B cell (primary cell): ENCODE data around the gene TFDP1. TPM values are rescaled to one million over a fixed set of nuclear protein-coding genes. Genes with fewer than 3 reads are reported as not detected.

Source experiments
- ATAC-seq: fragments of 200-7000 bp; cut with Tn5 transposase; one replicate; pipeline ENCODE4 v1.10.0; 2021; ENCODE audit warnings: low read depth, mild to moderate bottlenecking, moderate number of reproducible peaks, moderate library complexity
- CTCF ChIA-PET: fragments of 350-600 bp; sonication (Branson Sonifier 250); formaldehyde crosslinking; loops from one replicate; lab custom pipeline; 2021; ENCODE audit warnings: antibody characterized with exemption, inconsistent platforms; lab: Charles Lee
- POLR2A ChIA-PET: fragments of 350-600 bp; sonication (Branson Sonifier 250); formaldehyde crosslinking; loops from one replicate; lab custom pipeline; 2021; ENCODE audit warnings: antibody characterized with exemption; lab: Charles Lee
- DNase-seq: peaks from one replicate; pipeline ENCODE4 v3.0.0; 2013
- H2AFZ ChIP-seq: 2 replicates; pipeline ENCODE4 v1.6.1; 2012; ENCODE audit warnings: mild to moderate bottlenecking, low read depth, low read length; ENCODE audit not compliant: insufficient read depth, poor library complexity, severe bottlenecking
- H3K27ac ChIP-seq, 2 donors: 1 replicate in 1 of 2; 2 replicates in 1 of 2; pipeline ENCODE4 v1.5.1; 2012 to 2013; ENCODE audit warnings: low read length in 2 of 2, mild to moderate bottlenecking in 2 of 2, moderate library complexity in 1 of 2
- H3K27me3 ChIP-seq, 4 experiments: fragments of 200-600 bp in 1 of 4; sonication (generic) in 1 of 4; replicated peaks in 1 of 4; 1 replicate in 2 of 4; 2 replicates in 2 of 4; pipeline versions ENCODE4 v1.6.1 to v1.7.0; 2013 to 2016; ENCODE audit warnings: low read length in 3 of 4, mild to moderate bottlenecking in 2 of 4, mixed read lengths in 1 of 4, moderate library complexity in 1 of 4; ENCODE audit not compliant: insufficient read depth in 4 of 4, control insufficient read depth in 3 of 4; ENCODE audit errors: control extremely low read depth in 1 of 4
- H3K36me3 ChIP-seq, 2 experiments: replicated peaks in 1 of 2; 1 replicate in 1 of 2; 2 replicates in 1 of 2; pipeline versions ENCODE4 v1.6.1 to v1.7.1; 2013; ENCODE audit warnings: low read length in 1 of 2; ENCODE audit not compliant: insufficient read depth in 2 of 2, control insufficient read depth in 1 of 2; ENCODE audit errors: control extremely low read depth in 1 of 2, extremely low read depth in 1 of 2
- H3K4me1 ChIP-seq, 2 donors: fragments of 200-600 bp in 1 of 2; sonication (generic) in 1 of 2; 1 replicate in 1 of 2; 2 replicates in 1 of 2; pipeline versions ENCODE4 v1.5.1 to v1.6.1; 2013 to 2017; ENCODE audit warnings: low read length in 2 of 2; ENCODE audit not compliant: control insufficient read depth in 2 of 2, insufficient read depth in 2 of 2
- H3K4me2 ChIP-seq: replicated peaks from 2 replicates; pipeline ENCODE3; 2012; ENCODE audit warnings: mild to moderate bottlenecking, low read depth, low read length; ENCODE audit not compliant: poor library complexity, severe bottlenecking
- H3K4me3 ChIP-seq, 5 experiments: fragments of 200-600 bp in 1 of 5; sonication (generic) in 1 of 5; 1 replicate in 3 of 5; 2 replicates in 2 of 5; pipeline versions ENCODE4 v1.5.1 to v1.7.0; 2011 to 2016; ENCODE audit warnings: low read length in 4 of 5, mild to moderate bottlenecking in 4 of 5, low read depth in 2 of 5, control low read depth in 1 of 5, moderate library complexity in 1 of 5; ENCODE audit not compliant: insufficient read depth in 1 of 5; ENCODE audit errors: control extremely low read depth in 1 of 5, extremely low read depth in 1 of 5
- H3K79me2 ChIP-seq: fragments of 200-600 bp; sonication (generic); one replicate; pipeline ENCODE4 v1.6.0; 2016; ENCODE audit warnings: low read length; ENCODE audit not compliant: control insufficient read depth, insufficient read depth
- H3K9ac ChIP-seq: fragments of 200-600 bp; sonication (generic); 2 replicates; pipeline ENCODE4 v1.6.1; 2017; ENCODE audit warnings: mild to moderate bottlenecking, low read length, moderate library complexity
- H3K9me3 ChIP-seq, 3 donors: one replicate each; pipeline versions ENCODE4 v1.6.1 to v1.7.1; 2013; ENCODE audit warnings: low read length in 2 of 3; ENCODE audit not compliant: control insufficient read depth in 2 of 3, insufficient read depth in 1 of 3; ENCODE audit errors: control extremely low read depth in 1 of 3
- H4K20me1 ChIP-seq: 2 replicates; pipeline ENCODE4 v1.6.0; 2012; ENCODE audit warnings: mild to moderate bottlenecking, low read length; ENCODE audit not compliant: insufficient read depth, control insufficient read depth, poor library complexity, severe bottlenecking
- H3K27ac Mint-ChIP-seq: one replicate; pipeline ENCODE4 v1.8.0; 2021; ENCODE audit warnings: mixed read lengths
- H3K27me3 Mint-ChIP-seq: one replicate; pipeline ENCODE4 v1.8.0; 2021; ENCODE audit warnings: mixed read lengths
- H3K4me1 Mint-ChIP-seq: one replicate; pipeline ENCODE4 v1.8.0; 2021; ENCODE audit warnings: mixed read lengths
- H3K4me3 Mint-ChIP-seq: one replicate; pipeline ENCODE4 v1.8.0; 2021; ENCODE audit warnings: mixed read lengths
- H3K9me3 Mint-ChIP-seq: one replicate; pipeline ENCODE4 v1.8.0; 2022; ENCODE audit warnings: mixed read lengths; ENCODE audit not compliant: insufficient read depth
- EZH2 ChIP-seq: IDR thresholded peaks from 2 replicates; pipeline ENCODE4 v1.6.1; 2012; ENCODE audit warnings: borderline replicate concordance, low read depth, mild to moderate bottlenecking, moderate library complexity, low read length; ENCODE audit not compliant: insufficient read depth, poor library complexity, severe bottlenecking
- WGBS: methylation state at CpG from one replicate; pipeline ENCODE4 v1.1.5; 2013; ENCODE audit warnings: missing lambda C conversion rate; ENCODE audit not compliant: insufficient coverage; 5-methylcytosine and 5-hydroxymethylcytosine counted together
- intact Hi-C: fragments of 100-400 bp; cut with micrococcal nuclease; formaldehyde crosslinking; loops from one replicate; pipeline ENCODE4 v1.10.0; 2022
- polyA plus RNA-seq: library from polyadenylated mRNA; depleted of rRNA; stranded (reverse); fragments of >200 nt; gene quantifications from 2 replicates; pipeline ENCODE4 v1.2.3, GENCODE V29; 2012
- total RNA-seq, 2 donors: library from RNA; stranded (reverse); fragments of 120-200 nt in 1 of 2; gene quantifications; 1 replicate in 1 of 2; 2 replicates in 1 of 2; pipeline versions ENCODE4 v1.2.3 to v1.2.4, GENCODE V29; 2013 to 2022
- TF ChIP-seq, protein P1 (sequence below): fragments of 200-600 bp; IDR thresholded peaks from one replicate; pipeline ENCODE4 v1.8.0; 2022; ENCODE audit warnings: antibody characterized with exemption, mild to moderate bottlenecking

Gene TFDP1
- total and polyA plus RNA-seq, 2 donors (not counting 1 experiment from before 2014, with no cell fraction given) = 19.1 to 31.1 TPM

DNA sequence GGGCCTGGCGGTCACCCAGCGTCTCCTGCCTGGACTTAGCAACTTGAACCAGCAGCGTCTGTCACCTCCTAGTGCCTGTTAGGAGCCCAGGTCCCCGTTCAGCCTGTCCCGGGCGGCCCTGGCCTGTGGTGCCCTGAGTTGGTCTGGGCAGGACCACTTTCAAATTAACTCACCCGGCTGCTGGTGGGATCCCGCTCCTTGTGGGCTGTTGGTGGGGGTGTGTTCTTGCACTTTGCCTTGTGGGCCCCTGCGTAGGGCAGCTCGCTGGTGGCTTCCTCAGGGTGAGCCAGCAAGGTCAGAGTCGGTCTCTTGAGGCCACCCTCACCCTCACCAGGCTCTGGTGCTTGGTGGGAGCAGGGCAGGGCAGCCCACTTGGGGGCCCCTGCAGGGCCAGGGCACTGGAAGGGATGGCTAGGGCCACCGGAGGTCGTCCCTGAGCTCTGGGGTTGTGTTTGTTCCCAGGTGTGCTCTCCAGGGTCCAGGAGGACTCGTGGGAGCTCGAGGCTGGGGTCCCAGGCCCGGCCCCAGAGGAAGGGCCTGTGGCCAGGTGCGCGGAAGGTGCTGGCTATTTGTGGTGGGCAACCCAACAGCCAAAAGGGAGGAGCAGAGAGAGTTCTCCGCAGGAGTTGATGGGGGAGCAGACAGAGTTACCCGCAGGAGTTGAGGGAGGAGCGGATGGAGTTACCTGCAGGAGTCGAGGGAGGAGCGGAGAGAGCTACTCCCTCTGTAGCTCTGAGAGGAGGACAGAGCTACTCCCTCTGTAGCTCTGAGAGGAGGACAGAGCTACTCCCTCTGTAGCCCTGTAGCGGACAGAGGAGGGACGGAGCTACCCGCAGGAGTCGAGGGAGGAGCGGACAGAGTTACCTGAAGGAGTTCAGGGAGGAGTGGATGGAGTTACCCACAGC, 16.9 kb downstream of the TFDP1 start:
- H3K4me3 Mint-ChIP-seq = no peak overlapping the region
- DNase-seq = no peak
- WGBS = 95% methylated on average over 28 of the region's 28 CpGs
- intact Hi-C loops = no loop called here
- H3K27ac Mint-ChIP-seq = no peak overlapping the region
- Histone ChIP-seq H3K79me2 (peaks cover 92% of the 10 kb centered on the region), H2AFZ (no peak overlapping the region), H3K9ac (no peak overlapping the region), H3K9me3 (peaks cover 0 to 17% (median 0%) of the 10 kb centered on the region in 3 donors), H3K27me3 (no peaks in the 10 kb centered on the region), H3K36me3 (peaks cover 0 to 16% of the 10 kb centered on the region in 2 experiments), H3K4me1 (no peaks in the 10 kb centered on the region), H3K27ac (no peak overlapping the region), H3K4me3 (no peak overlapping the region), H4K20me1 (peaks cover 3% of the 10 kb centered on the region), H3K4me2 (no peak overlapping the region)
- POLR2A ChIA-PET = no interaction called here
- no peak for ATAC-seq
- peaks cover 2% of the 10 kb centered on the region for H3K4me1 Mint-ChIP-seq
- no peaks in the 10 kb centered on the region for H3K27me3 Mint-ChIP-seq
- H3K9me3 Mint-ChIP-seq = no peaks in the 10 kb centered on the region
- CTCF ChIA-PET = no interaction called here
- no peak for TF ChIP-seq EZH2
- TF ChIP-seq, protein P1, sequence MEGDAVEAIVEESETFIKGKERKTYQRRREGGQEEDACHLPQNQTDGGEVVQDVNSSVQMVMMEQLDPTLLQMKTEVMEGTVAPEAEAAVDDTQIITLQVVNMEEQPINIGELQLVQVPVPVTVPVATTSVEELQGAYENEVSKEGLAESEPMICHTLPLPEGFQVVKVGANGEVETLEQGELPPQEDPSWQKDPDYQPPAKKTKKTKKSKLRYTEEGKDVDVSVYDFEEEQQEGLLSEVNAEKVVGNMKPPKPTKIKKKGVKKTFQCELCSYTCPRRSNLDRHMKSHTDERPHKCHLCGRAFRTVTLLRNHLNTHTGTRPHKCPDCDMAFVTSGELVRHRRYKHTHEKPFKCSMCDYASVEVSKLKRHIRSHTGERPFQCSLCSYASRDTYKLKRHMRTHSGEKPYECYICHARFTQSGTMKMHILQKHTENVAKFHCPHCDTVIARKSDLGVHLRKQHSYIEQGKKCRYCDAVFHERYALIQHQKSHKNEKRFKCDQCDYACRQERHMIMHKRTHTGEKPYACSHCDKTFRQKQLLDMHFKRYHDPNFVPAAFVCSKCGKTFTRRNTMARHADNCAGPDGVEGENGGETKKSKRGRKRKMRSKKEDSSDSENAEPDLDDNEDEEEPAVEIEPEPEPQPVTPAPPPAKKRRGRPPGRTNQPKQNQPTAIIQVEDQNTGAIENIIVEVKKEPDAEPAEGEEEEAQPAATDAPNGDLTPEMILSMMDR = no peak
